HEK293T (cell line): Measurements from ENCODE around the gene TPD52L1.

Experiments used
- CTCF ChIA-PET: fragments of 350-600 bp; formaldehyde crosslinking; extraction: SDS; loops from one replicate; lab custom pipeline; 2021; ENCODE audit warnings: antibody characterized with exemption, inconsistent platforms; lab: Yijun Ruan, JAX
- POLR2A ChIA-PET: fragments of 350-600 bp; formaldehyde crosslinking; extraction: SDS; loops from one replicate; lab custom pipeline; 2020; ENCODE audit warnings: antibody characterized with exemption, inconsistent platforms; lab: Yijun Ruan, JAX
- DNase-seq: peaks from one replicate; pipeline ENCODE4 v3.0.0; 2012; ENCODE audit warnings: mixed read lengths; ENCODE audit errors: extremely low spot score
- ARNT ChIP-seq: fragments of 450-650 bp; IDR thresholded peaks from 2 replicates; pipeline ENCODE4 v1.6.1; 2017; ENCODE audit warnings: mild to moderate bottlenecking
- BHLHE40 ChIP-seq: fragments of 450-650 bp; IDR thresholded peaks from 2 replicates; pipeline ENCODE4 v1.6.1; 2016; ENCODE audit warnings: mild to moderate bottlenecking, moderate library complexity, borderline replicate concordance
- CTBP1 ChIP-seq: fragments of 450-650 bp; IDR thresholded peaks from 2 replicates; pipeline ENCODE4 v1.6.1; 2016; ENCODE audit warnings: borderline replicate concordance
- ELF4 ChIP-seq: fragments of 450-650 bp; IDR thresholded peaks from 2 replicates; pipeline ENCODE4 v1.6.1; 2017; ENCODE audit warnings: antibody characterized with exemption
- FOXA1 ChIP-seq: fragments of 450-650 bp; IDR thresholded peaks from 2 replicates; pipeline ENCODE4 v1.6.1; 2016; ENCODE audit warnings: mild to moderate bottlenecking
- FOXK2 ChIP-seq: fragments of 450-650 bp; IDR thresholded peaks from 2 replicates; pipeline ENCODE4 v1.6.1; 2016; ENCODE audit warnings: mild to moderate bottlenecking
- FOXM1 ChIP-seq: fragments of 450-650 bp; IDR thresholded peaks from 2 replicates; pipeline ENCODE4 v1.6.1; 2017; ENCODE audit warnings: mild to moderate bottlenecking, borderline replicate concordance
- HDGF ChIP-seq: fragments of 450-650 bp; IDR thresholded peaks from 2 replicates; pipeline ENCODE4 v1.6.1; 2017; ENCODE audit warnings: antibody characterized with exemption, borderline replicate concordance
- L3MBTL2 ChIP-seq: fragments of 450-650 bp; conservative IDR thresholded peaks from 2 replicates; pipeline ENCODE4 v1.6.1; 2016; ENCODE audit warnings: mild to moderate bottlenecking
- LEF1 ChIP-seq: fragments of 450-650 bp; IDR thresholded peaks from 2 replicates; pipeline ENCODE4 v1.6.1; 2017; ENCODE audit warnings: mild to moderate bottlenecking, borderline replicate concordance
- NFRKB ChIP-seq: fragments of 450-650 bp; IDR thresholded peaks from 2 replicates; pipeline ENCODE4 v1.6.1; 2016; ENCODE audit warnings: mild to moderate bottlenecking, moderate library complexity
- SUZ12 ChIP-seq: fragments of 450-650 bp; IDR thresholded peaks from 2 replicates; pipeline ENCODE4 v1.6.1; 2016; ENCODE audit warnings: mild to moderate bottlenecking
- TARDBP ChIP-seq: fragments of 450-650 bp; IDR thresholded peaks from 2 replicates; pipeline ENCODE4 v1.6.1; 2016
- ZNF384 ChIP-seq: fragments of 450-650 bp; IDR thresholded peaks from 2 replicates; pipeline ENCODE4 v1.6.1; 2016
- TF ChIP-seq, protein P1 (sequence below): fragments of 450-650 bp; IDR thresholded peaks from 2 replicates; pipeline ENCODE4 v1.6.1; 2016

Gene TPD52L1

DNA sequence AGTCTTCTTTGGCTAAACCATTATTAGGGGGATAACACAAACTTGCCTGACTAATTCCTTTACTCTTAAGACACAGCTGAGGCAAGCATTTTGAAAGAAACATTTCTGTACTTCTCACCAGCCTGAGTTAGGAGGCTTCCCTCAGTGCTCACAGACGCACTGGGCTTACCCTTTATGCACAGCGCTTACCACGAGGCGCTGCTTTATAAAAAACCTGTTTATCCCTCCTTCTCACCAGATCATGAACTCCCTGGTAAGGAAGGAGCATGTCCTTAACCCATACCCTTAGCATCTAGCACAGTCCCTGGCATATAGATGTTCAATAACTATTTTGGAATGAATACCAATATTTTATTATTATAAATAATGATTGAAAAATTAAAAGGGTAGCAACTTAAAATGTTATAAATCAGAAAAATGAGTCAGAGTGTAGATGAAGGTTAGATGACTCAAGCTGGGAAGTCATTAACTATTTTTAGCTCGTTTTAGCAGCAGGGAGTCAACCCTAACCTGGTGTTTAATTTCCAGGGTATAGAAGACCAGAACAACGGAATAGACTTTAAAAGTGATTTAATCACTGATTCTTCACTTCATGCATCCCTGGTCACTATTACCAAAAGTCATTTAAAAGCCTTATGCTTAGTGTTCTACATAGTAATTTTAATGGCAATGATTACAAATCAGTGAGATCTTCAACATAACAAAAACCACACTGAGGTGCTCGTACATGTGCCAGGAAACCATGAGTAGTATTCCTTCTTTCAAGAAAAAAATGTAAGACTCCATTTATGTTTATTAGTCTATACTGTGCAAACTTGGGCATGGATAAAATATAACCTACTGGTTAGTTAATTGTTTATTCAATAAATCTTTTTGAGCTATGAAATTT lies 4.1 kb upstream of the TPD52L1 start:
- ChIA-PET POLR2A (no interaction called here), CTCF (interaction anchor here (0.8 to 1.6 kb wide), 3 partner anchors 17 to 37 kb away, joined by 3 to 6 read pairs (median 6); no protein-coding TSS in a partner anchor)
- peak; percentile 37 for DNase-seq
- no peak for TF ChIP-seq LEF1
- TF ChIP-seq, protein P1, sequence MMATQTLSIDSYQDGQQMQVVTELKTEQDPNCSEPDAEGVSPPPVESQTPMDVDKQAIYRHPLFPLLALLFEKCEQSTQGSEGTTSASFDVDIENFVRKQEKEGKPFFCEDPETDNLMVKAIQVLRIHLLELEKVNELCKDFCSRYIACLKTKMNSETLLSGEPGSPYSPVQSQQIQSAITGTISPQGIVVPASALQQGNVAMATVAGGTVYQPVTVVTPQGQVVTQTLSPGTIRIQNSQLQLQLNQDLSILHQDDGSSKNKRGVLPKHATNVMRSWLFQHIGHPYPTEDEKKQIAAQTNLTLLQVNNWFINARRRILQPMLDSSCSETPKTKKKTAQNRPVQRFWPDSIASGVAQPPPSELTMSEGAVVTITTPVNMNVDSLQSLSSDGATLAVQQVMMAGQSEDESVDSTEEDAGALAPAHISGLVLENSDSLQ: peak; percentile 35; the same call in 1 of the 2 replicates
- TF ChIP-seq NFRKB: no peak
- TF ChIP-seq HDGF: no peak
- TF ChIP-seq SUZ12: no peak
- no peak for TF ChIP-seq ARNT
- peak; percentile 37; the same call in 1 of the 2 replicates for TF ChIP-seq CTBP1
- TF ChIP-seq TARDBP: no peak
- TF ChIP-seq ELF4: no peak
- TF ChIP-seq ZNF384: no peak
- TF ChIP-seq BHLHE40: no peak
- no peak for TF ChIP-seq FOXA1
- TF ChIP-seq FOXM1: no peak
- TF ChIP-seq FOXK2: no peak
- TF ChIP-seq L3MBTL2: peak; percentile 30; the same call in 1 of the 2 replicates

DNA sequence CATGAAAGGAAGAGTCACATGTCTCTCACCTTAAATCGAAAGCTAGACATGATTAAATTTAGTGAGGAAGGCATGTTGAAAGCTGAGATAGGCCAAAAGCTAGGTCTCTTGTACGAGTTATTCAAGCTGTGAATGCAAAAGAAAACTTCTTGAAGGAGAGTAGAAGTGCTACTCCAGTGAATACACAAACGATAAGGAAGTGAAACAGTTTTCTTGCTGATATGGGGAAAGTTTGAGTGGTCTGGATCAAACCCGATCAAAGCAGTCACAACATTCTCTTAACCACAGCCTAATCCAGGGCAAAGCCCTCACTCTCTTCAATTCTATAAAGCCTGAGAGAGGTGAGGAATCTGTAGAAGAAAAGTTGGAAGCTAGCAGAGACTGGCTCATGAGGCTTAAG lies 1.9 kb upstream of the TPD52L1 start:
- TF ChIP-seq HDGF (no peak), TARDBP (no peak), ARNT (no peak)
- POLR2A ChIA-PET: no interaction called here
- CTCF ChIA-PET: no interaction called here

DNA sequence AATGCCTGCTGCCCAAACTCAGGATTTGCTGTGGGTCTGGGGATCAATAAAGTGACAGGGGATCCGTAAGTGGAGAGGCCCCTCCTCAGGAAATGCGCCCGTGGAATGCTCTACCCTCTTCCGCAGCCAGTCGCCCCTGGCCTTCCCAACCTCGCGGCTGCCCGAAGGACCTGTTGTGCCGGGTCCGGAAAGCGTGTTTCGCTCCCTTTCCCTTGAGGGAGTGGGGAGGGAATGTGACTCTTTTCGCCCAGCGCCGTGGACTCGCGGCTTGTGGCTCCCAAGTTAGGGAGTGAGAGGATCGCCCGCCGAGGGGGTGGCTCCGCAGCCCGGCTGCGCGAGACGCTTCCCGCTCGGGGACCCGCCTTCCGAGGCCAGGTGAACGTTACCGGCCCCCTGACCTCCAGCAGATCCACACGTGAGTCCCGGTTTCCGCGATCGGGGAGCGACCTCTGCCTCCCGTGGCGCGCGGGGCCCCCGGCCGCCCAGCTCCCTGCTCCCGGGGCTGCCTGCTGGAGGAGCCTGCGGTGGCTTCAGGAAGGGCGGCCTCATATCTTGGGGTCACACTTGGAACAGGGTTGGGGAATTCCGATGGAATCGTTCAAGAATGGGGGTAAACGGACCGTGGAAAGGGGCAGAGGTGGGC lies 666 bp downstream of the TPD52L1 start:
- peak; percentile 31 for DNase-seq
- TF ChIP-seq, protein P1: no peak
- TF ChIP-seq FOXK2: no peak
- no peak for TF ChIP-seq FOXM1
- no peak for TF ChIP-seq HDGF
- TF ChIP-seq SUZ12: no peak
- TF ChIP-seq ELF4: no peak
- TF ChIP-seq L3MBTL2: no peak
- TF ChIP-seq CTBP1: no peak
- TF ChIP-seq TARDBP: no peak
- no peak for TF ChIP-seq NFRKB
- ChIA-PET POLR2A (interaction anchor here (1.0 kb wide), 1 partner anchor 12 kb away, joined by 5 read pairs; no protein-coding TSS in a partner anchor), CTCF (interaction anchor here (0.8 to 1.6 kb wide), 10 partner anchors 9 to 591 kb away, joined by 3 to 5 read pairs (median 3); no protein-coding TSS in a partner anchor)

More for the DNA sequence above, 1.9 kb upstream of the TPD52L1 start:
- no peak for DNase-seq

DNA sequence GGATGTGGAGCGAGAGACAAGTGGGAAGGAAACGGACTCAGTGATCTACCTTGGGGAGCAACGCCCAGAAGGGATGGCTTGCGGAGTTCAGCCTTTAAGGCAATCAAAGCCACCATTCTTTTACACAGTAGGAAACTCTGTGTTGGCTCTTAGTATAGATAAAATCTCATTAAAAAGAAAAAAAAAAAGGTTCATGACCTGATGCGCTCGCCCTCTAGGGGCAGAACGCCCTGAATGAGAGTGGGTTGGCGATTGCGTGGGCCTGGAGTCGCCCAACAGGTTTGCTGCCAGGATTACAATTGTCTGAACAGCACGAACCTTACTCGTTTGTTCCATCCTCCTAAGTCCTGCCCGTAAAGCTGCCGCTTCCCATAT lies 1.2 kb downstream of the TPD52L1 start:
- ChIA-PET POLR2A (no interaction called here), CTCF (interaction anchor here (1.6 kb wide), 1 partner anchor 30 kb away, joined by 3 read pairs; no protein-coding TSS in a partner anchor)
- peak; percentile 52 for DNase-seq
- TF ChIP-seq ZNF384: peak; percentile 73
- TF ChIP-seq TARDBP: no peak

DNA sequence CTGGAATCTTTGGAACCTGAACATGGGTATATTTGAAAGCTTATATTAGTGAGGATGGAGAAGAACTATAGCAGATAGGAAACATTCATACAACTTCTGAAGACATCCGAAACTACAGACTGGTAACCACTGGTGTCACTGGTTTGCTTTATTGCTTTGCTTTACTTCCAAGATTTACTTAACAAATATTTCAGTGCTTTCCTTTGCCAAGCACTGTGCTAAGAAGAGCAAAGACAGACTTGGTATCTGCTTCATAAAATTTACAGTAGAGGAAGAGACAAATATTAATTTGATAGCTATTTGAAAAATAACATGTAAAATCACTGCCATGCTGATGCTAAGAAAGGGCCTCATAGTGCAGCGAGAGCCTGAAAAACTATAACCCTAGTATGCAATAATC lies 1.8 kb downstream of the TPD52L1 start:
- POLR2A ChIA-PET: no interaction called here
- no peak for DNase-seq
- TF ChIP-seq, protein P1: no peak
- no peak for TF ChIP-seq FOXM1
- TF ChIP-seq L3MBTL2: no peak
- no peak for TF ChIP-seq ELF4
- no peak for TF ChIP-seq CTBP1
- CTCF ChIA-PET: no interaction called here

DNA sequence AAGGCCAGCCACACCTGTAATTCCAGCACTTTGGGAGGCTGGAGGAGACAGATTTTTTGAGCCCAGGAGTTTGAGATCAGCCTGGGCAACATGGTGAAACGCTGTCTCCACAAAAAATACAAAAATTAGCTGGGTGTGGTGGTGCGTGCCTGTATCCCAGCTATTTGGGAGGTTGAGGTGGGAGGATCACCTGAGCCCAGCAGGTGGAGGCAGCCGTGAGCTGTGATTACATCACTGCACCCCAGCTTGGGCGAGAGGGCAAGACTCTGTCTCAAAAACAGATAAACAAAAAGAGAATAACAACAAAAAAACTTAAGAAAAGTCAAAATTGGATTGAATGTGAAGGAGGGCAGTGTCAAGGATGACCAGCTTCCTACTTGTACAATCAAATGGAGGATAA lies 2.9 kb downstream of the TPD52L1 start:
- POLR2A ChIA-PET: no interaction called here
- DNase-seq: no peak
- CTCF ChIA-PET: interaction anchor here (1.0 kb wide), 1 partner anchor 72 kb away, joined by 3 read pairs; no protein-coding TSS in a partner anchor
- TF ChIP-seq FOXK2: no peak
- no peak for TF ChIP-seq L3MBTL2
- TF ChIP-seq ARNT: no peak
- TF ChIP-seq ELF4: no peak
- no peak for TF ChIP-seq FOXA1
- TF ChIP-seq, protein P1: no peak
- TF ChIP-seq CTBP1: no peak
- no peak for TF ChIP-seq HDGF
- no peak for TF ChIP-seq BHLHE40
- no peak for TF ChIP-seq NFRKB
- no peak for TF ChIP-seq ZNF384
